Brain pericyte (primary cell): ENCODE results near the gene ZNF287.

Experiments
- DNase-seq: peaks from one replicate; pipeline ENCODE4 v3.0.0-alpha.2; 2012; ENCODE audit warnings: low read depth, low spot score

Gene ZNF287

DNA sequence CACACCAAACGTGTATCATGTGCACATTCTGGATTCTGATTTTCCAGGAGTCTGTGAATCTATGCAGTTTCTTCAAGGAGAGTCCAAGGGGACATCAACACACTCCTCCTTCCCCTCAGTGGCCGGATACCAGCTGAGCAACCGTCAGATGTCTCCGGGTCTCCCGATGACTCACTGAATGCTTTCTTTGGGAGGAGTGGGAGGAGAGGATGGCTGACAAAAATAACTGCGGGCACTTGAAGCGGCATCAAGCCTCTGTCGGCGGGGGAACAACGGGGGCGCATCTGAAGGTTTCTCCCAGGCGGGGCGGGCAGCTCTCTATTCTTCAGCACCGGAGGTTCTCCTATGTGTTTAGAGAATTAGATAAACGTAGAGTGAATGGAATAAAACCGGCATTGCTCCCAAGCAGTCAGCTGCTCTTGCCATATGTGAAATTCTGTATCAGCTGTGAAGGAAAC, 52.4 kb downstream of the ZNF287 start:
- DNase-seq = peak; percentile 42

DNA sequence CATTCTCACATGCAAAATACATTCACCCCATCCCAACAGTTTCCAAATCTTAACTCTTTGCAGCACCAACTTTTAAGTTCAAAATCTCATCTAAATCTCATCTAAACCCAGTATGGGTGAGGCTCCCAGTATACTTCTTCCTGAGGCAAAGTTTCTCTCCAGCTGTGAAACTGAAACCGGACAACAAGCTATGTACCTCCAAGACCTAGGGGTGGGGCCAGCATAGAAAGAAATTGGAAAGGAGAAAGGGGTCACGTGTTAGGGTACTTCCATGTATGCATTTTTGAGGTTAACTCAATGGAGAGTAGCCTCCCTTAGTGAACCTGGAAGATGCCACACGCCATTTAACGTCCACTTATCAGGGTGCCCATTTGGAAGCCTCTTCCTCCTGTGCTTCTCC, 53.1 kb downstream of the ZNF287 start:
- no peak for DNase-seq

DNA sequence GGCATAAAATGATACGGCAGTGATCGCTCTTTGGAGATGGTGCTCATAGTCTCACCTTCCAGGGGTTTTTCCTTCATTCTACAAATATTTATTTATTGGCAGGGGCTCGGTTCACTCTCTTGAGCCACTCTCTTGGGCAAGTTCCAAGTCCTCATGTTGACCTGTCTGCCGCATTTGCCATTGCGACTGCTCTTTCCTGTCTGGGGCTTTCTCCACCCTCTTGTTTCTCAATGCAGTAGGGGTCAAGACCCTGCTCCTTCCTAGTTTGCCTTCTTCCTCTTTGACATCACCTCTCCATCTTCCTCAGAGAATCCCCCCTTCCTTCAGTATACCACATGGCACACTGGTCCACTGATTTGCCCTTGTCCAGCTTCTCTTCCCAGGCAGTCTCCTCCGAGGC, 55.1 kb downstream of the ZNF287 start:
- DNase-seq = no peak

DNA sequence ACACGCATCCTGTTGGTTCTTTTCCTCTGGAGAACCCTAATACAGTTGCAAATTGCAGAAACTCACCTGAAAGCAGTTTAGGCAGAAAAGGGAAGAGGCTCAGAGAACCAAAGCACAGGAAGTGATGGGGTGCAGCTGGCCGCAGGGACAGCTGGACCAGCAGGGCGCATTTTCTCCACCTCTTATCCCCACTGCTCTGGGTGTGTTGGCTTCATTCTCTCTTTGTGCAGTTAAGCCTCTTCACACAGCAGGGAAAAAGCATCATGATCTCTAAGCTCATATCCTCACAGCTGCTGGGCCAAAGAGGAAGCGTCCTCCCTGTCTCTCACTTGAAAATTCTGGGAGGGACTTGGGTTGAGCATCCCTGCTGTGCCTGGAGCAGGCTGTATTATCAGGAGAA, 57.0 kb downstream of the ZNF287 start:
- peak; percentile 56 for DNase-seq

DNA sequence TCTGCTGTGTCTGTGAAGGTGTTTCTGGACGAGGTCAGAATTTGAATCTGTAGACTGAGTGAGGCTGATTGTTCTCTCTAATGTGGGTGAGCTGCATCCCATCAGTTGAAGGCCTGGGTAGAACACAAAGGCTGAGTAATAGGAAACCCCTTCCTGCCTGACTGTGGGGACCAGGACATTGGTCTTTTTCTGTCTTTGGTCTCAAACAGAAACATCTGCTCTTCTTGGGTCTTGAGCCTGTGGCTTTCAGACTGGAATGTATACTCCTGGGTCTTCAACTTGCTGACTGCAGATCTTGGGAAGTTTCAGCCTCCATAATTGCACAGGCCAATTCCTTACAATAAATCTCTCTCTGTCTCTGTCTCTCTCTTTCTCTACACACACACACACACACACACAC, 57.4 kb downstream of the ZNF287 start:
- DNase-seq = no peak

DNA sequence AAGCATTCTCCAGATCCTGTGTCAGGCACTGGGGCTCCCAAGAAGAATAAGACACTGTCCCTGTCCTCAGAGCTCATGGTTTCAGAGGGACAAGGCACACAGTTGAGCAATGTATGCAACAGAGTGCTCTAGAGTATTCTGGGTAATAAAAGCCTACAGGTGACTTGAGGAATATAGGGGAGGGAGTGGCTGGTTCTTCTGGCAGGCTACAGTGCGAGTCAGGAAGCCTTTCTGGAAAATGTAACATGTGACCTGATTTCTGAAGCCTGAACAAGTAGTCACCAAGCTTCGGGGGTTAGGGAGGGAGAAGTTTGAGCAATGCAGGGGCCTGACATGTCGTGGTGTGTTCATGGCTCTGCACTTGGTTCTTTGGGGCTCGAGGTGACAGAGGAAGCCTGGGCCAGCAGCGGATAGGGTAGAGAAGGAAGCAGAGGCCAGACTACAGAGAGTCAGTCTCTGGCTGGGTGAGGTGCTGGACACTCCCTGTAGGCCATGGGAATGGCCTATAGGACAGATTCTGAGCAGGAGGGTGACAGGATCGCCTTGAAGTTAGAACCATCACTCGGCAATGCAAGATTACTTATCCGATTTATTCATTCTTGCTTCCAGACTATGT, 61.0 kb downstream of the ZNF287 start:
- DNase-seq = no peak

DNA sequence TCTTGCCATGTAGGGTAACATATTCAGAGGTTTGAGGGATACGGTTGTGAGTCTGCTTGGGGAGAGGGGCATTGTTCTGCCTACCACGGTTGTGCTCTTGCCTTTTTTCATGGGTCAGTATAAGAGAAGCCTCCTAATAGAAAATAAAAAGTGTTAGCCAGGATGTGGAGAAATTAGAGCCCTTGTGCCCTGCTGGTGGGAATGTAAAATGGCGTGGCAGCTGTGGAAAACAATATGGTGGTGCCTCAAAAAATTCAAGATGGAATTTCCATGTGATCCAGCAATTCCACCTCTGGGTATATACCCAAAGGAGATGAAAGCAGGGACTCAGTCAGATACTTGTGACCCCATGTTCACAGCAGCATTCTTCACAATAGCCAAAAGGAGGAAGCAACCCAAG, 62.8 kb downstream of the ZNF287 start:
- no peak for DNase-seq

DNA sequence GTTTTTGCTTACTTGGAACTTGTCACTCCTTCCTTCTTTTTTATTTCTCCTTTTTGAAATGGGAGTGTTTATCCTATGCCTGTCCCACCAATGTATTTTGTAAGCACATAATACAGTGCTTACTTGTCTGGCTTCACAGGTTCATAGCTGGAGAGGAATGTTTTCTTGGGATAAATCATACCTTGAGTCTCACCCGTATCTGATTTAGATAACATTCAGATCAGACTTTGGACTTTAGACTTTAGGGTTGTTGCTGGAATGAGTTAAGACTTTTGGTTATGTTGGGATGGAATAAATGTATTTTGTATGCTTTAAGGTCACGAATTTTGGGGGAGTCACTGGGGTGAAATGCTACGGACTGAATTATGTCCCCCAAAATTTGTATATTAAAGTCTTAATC, 64.0 kb downstream of the ZNF287 start:
- DNase-seq = no peak
